CD4-positive, alpha-beta T cell (primary cell): ENCODE data around the gene XIRP1. TPM values are rescaled to one million over a fixed set of nuclear protein-coding genes. Genes with fewer than 3 reads are reported as not detected.

Experiments
- ATAC-seq: fragments of 200-7000 bp; cut with Tn5 transposase; one replicate; pipeline ENCODE4 v1.10.0; 2022; ENCODE audit warnings: mild to moderate bottlenecking; ENCODE audit not compliant: poor library complexity
- CTCF ChIA-PET: fragments of 350-600 bp; sonication (Branson Sonifier 250); formaldehyde crosslinking; loops from one replicate; lab custom pipeline; 2021; ENCODE audit warnings: antibody characterized with exemption, inconsistent platforms; lab: Charles Lee
- POLR2A ChIA-PET: fragments of 350-600 bp; sonication (Branson Sonifier 250); formaldehyde crosslinking; loops from one replicate; lab custom pipeline; 2021; ENCODE audit warnings: antibody characterized with exemption, inconsistent platforms; lab: Charles Lee
- DNase-seq, 14 experiments: peaks; one replicate each; pipeline ENCODE4 v3.0.0-alpha.2; 2013 to 2020; ENCODE audit warnings: mixed read lengths in 2 of 14
- H3K27ac ChIP-seq, 2 donors: one replicate each; pipeline versions ENCODE4 v1.5.1 to v1.7.0; 2013; ENCODE audit warnings: low read length in 2 of 2, low read depth in 1 of 2, mild to moderate bottlenecking in 1 of 2
- H3K27me3 ChIP-seq, 2 experiments: 1 replicate in 1 of 2; 2 replicates in 1 of 2; pipeline versions ENCODE4 v1.6.1 to v1.7.0; 2013; ENCODE audit warnings: low read length in 2 of 2, control low read depth in 1 of 2, mild to moderate bottlenecking in 1 of 2, moderate library complexity in 1 of 2; ENCODE audit not compliant: insufficient read depth in 2 of 2, control insufficient read depth in 1 of 2
- H3K36me3 ChIP-seq: one replicate; pipeline ENCODE4 v1.6.1; 2013; ENCODE audit warnings: low read length, control low read depth; ENCODE audit not compliant: insufficient read depth
- H3K4me1 ChIP-seq: one replicate; pipeline ENCODE4 v1.6.1; 2013; ENCODE audit warnings: low read length, control low read depth; ENCODE audit not compliant: insufficient read depth
- H3K4me3 ChIP-seq: one replicate; pipeline ENCODE4 v1.5.1; 2013; ENCODE audit warnings: mild to moderate bottlenecking, low read length, moderate library complexity
- H3K9me3 ChIP-seq, 2 experiments: 1 replicate in 1 of 2; 2 replicates in 1 of 2; pipeline versions ENCODE4 v1.6.1 to v1.7.0; 2013; ENCODE audit warnings: low read length in 2 of 2, mild to moderate bottlenecking in 2 of 2, control low read depth in 1 of 2, moderate library complexity in 1 of 2; ENCODE audit not compliant: control insufficient read depth in 1 of 2, insufficient read depth in 1 of 2
- H3K27ac Mint-ChIP-seq: one replicate; pipeline ENCODE4 v1.8.0; 2020; ENCODE audit warnings: mixed read lengths
- H3K27me3 Mint-ChIP-seq: one replicate; pipeline ENCODE4 v1.8.0; 2021; ENCODE audit warnings: mixed read lengths
- H3K36me3 Mint-ChIP-seq: one replicate; pipeline ENCODE4 v1.8.0; 2021; ENCODE audit warnings: low read depth, mixed read lengths
- H3K4me1 Mint-ChIP-seq: one replicate; pipeline ENCODE4 v1.8.0; 2021; ENCODE audit warnings: low read depth, mixed read lengths
- H3K4me3 Mint-ChIP-seq: one replicate; pipeline ENCODE4 v1.8.0; 2020; ENCODE audit warnings: mild to moderate bottlenecking, mixed read lengths
- H3K9me3 Mint-ChIP-seq: one replicate; pipeline ENCODE4 v1.8.0; 2020; ENCODE audit warnings: mixed read lengths
- CTCF ChIP-seq: fragments of 200-600 bp; IDR thresholded peaks from one replicate; pipeline ENCODE4 v1.8.0; 2022; ENCODE audit warnings: antibody characterized with exemption, mild to moderate bottlenecking
- intact Hi-C, 2 experiments: fragments of 100-400 bp; cut with DNase I in 1 of 2; cut with micrococcal nuclease in 1 of 2; formaldehyde crosslinking; loops; one replicate each; pipeline versions ENCODE4 v1.15.1 to v1.9.0; 2023 to 2025; cut with DNase I, micrococcal nuclease
- total RNA-seq, 174 experiments: library from RNA in 2 of 174; stranded (reverse) in 2 of 174; gene quantifications; one replicate each; pipeline ENCODE4 v1.2.3 and lab custom pipeline; 2021 to 2026

Gene XIRP1
- total RNA-seq, 2 experiments from 2014 or later = not detected

- Mint-ChIP-seq H3K4me3 (no peak overlapping the region), H3K27me3 (peaks cover 7% of the 10 kb centered on the region), H3K4me1 (no peaks in the 10 kb centered on the region), H3K36me3 (no peaks in the 10 kb centered on the region), H3K9me3 (no peaks in the 10 kb centered on the region), H3K27ac (no peak overlapping the region)
- no peaks in the 10 kb centered on the region for H3K36me3 ChIP-seq
- no peaks in the 10 kb centered on the region for H3K27me3 ChIP-seq
- intact Hi-C loops = no loop called here
- no peak for ATAC-seq
- no peak overlapping the region for H3K4me3 ChIP-seq
- DNase-seq = no peak
- CTCF ChIA-PET = interaction anchor here (0.8 kb wide), 2 partner anchors 9 to 64 kb away, joined by 3 read pairs; no protein-coding TSS in a partner anchor
- H3K27ac ChIP-seq = no peak overlapping the region
- H3K4me1 ChIP-seq = peaks cover 6% of the 10 kb centered on the region
- no peak for TF ChIP-seq CTCF
- H3K9me3 ChIP-seq = no peaks in the 10 kb centered on the region
- POLR2A ChIA-PET = no interaction called here
Observed at GRCh38 chr3:39224288-39224687, 31.9 kb upstream of the XIRP1 start.

DNA sequence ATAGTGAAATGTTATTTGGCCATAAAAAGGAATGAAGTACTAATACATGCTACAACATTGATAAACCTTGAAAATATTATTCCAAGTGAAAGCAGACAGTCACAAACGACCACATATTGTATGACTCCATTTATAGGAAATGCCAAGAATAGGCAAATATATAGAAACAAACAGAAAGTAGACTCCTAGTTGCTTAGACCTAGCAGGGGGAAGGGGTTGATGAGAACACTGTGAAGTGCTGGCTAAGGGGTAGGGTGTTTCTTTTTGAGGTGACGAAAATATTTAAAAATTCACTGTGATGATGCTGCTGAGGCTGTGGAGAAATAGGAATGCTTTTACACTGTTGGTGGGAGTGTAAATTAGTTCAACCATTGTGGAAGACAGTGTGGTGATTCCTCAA, 30.5 kb upstream of the XIRP1 start:
- Histone ChIP-seq H3K27me3 (no peaks in the 10 kb centered on the region), H3K27ac (no peak overlapping the region), H3K4me3 (no peak overlapping the region), H3K4me1 (peaks cover 6% of the 10 kb centered on the region), H3K9me3 (no peaks in the 10 kb centered on the region), H3K36me3 (no peaks in the 10 kb centered on the region)
- peaks cover 7% of the 10 kb centered on the region for H3K27me3 Mint-ChIP-seq
- H3K4me1 Mint-ChIP-seq = no peaks in the 10 kb centered on the region
- H3K27ac Mint-ChIP-seq = no peak overlapping the region
- CTCF ChIA-PET = no interaction called here
- no peak for TF ChIP-seq CTCF
- no peak for ATAC-seq
- POLR2A ChIA-PET = no interaction called here
- H3K4me3 Mint-ChIP-seq = no peak overlapping the region
- DNase-seq = peak in 1 of 14 experiments; percentile 20
- no peaks in the 10 kb centered on the region for H3K36me3 Mint-ChIP-seq
- H3K9me3 Mint-ChIP-seq = no peaks in the 10 kb centered on the region
- intact Hi-C loops = no loop called here

DNA sequence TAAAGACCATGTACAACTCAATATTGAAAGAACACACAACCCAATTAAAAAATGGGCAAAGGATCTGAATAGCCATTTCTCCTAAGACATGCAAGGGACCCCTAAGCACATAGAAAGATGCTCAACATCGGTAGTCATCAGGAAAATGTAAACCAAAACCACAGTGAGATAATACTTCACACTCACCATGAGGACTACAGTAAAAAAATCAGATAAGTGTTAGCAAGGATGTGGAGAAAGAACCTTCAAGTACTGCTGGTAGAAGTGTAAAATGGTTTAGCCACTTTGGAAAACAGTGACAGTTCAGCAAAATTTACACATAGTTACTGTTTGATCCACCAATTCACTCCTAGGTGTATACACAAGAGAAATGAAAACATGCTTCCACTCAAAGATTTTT, 30.1 kb upstream of the XIRP1 start:
- no peak for TF ChIP-seq CTCF
- H3K36me3 ChIP-seq = no peaks in the 10 kb centered on the region
- CTCF ChIA-PET = no interaction called here
- no peaks in the 10 kb centered on the region for H3K9me3 ChIP-seq
- no peak for ATAC-seq
- H3K27ac ChIP-seq = no peak overlapping the region
- H3K36me3 Mint-ChIP-seq = no peaks in the 10 kb centered on the region
- H3K9me3 Mint-ChIP-seq = no peaks in the 10 kb centered on the region
- DNase-seq = peak in 1 of 14 experiments; percentile 65
- intact Hi-C loops = no loop called here
- H3K4me1 Mint-ChIP-seq = no peaks in the 10 kb centered on the region
- H3K4me3 ChIP-seq = no peak overlapping the region
- H3K4me1 ChIP-seq = peaks cover 6% of the 10 kb centered on the region
- H3K27me3 Mint-ChIP-seq = peaks cover 7% of the 10 kb centered on the region
- no peaks in the 10 kb centered on the region for H3K27me3 ChIP-seq
- no peak overlapping the region for H3K4me3 Mint-ChIP-seq
- no peak overlapping the region for H3K27ac Mint-ChIP-seq
- POLR2A ChIA-PET = no interaction called here
